ENCODE measurements around the gene ZNF536.

Gene ZNF536

GRCh38 chr19:30371960-30372824 lies at the start of gene ZNF536:
Gene ZNF536 (plus strand): TSS chr19:30372384. CDS start chr19:30443563, 71,179 bp downstream.
- no peak for DNase-seq

GRCh38 chr19:30322641-30323320 lies 49.4 kb upstream of the ZNF536 start:
- DNase-seq, result no peak

GRCh38 chr19:30323904-30324303 lies 48.3 kb upstream of the ZNF536 start:
- DNase-seq, result no peak

- DNase-seq, result no peak
Measured at GRCh38 chr19:30324982-30325381, 47.2 kb upstream of the ZNF536 start.

- no peak for DNase-seq
Measured at GRCh38 chr19:30325676-30326392, 46.4 kb upstream of the ZNF536 start.

- DNase-seq, result no peak
Measured at GRCh38 chr19:30326393-30326710, 45.8 kb upstream of the ZNF536 start.

- no peak for DNase-seq
Measured at GRCh38 chr19:30327331-30327730, 44.9 kb upstream of the ZNF536 start.

GRCh38 chr19:30328096-30328495 lies 44.1 kb upstream of the ZNF536 start:
- DNase-seq, result no peak

- no peak for DNase-seq
Measured at GRCh38 chr19:30330266-30330665, 41.9 kb upstream of the ZNF536 start.

GRCh38 chr19:30332445-30333234 lies 39.5 kb upstream of the ZNF536 start:
- DNase-seq, result no peak

- no peak for DNase-seq
Measured at GRCh38 chr19:30333291-30334065, 38.7 kb upstream of the ZNF536 start.

GRCh38 chr19:30334841-30335240 lies 37.3 kb upstream of the ZNF536 start:
- no peak for DNase-seq

GRCh38 chr19:30335306-30335886 lies 36.8 kb upstream of the ZNF536 start:
- DNase-seq, result no peak

- DNase-seq, result no peak
Measured at GRCh38 chr19:30336290-30336689, 35.9 kb upstream of the ZNF536 start.

GRCh38 chr19:30338041-30338456 lies 34.1 kb upstream of the ZNF536 start:
- no peak for DNase-seq

- no peak for DNase-seq
Measured at GRCh38 chr19:30338878-30339623, 33.1 kb upstream of the ZNF536 start.

- no peak for DNase-seq
Measured at GRCh38 chr19:30339624-30340525, 32.3 kb upstream of the ZNF536 start.

- DNase-seq, result no peak
Measured at GRCh38 chr19:30340771-30341561, 31.2 kb upstream of the ZNF536 start.

GRCh38 chr19:30341611-30342201 lies 30.5 kb upstream of the ZNF536 start:
- no peak for DNase-seq

Data from activated CD4-positive, alpha-beta T cell treated with anti-CD3 and anti-CD28 coated beads for 48 hours (primary cell).